ENCODE data around the gene LHFPL2.

LHFPL2 gene

DNA sequence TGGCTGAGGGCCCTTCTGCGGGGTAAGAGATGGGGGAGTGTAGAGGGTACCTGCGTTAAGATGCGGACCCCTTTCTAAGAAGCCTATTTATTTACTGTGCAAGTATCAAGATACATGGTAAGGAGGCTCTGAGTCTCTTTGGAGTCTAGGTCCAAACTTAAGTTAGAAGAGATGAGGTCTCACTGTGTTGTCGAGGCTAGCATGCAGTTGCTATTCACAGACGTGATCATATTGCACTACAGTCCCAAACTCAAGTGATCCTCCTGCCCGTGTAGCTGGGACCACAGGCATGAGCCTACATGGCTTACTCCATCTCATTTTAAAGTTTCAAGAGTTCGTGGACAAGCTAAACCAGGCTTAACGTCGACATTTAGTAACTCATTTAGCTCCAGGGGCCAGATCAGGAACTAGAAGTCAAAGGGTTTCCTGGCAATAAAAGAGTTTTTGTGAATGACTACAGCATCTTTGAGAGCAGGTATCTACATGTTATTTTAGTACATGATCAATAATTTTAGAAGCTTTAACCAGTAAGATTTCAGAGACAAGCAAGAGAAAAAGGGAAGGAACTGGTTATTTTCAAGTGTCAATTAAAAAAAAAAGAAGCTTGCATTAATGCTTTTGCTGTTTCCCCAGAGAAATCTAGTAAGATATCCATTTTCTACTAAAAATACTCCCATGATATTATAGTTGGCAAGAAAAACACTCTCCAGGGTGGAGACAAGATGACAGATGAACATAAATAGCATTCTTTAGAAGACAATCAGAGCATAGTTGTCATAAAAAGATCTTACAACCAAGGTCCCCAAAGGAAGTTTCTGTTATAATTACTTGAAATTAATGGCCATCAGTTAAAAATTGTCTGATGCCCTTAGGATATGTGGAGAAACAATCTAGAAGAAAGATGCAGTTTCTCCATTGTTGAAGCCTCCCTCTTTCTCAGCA, 146.9 kb downstream of the LHFPL2 start:
- peaks cover 39 to 41% of the 10 kb centered on the region in 2 experiments for H3K4me1 ChIP-seq (ENCODE audit: control insufficient read depth in 1 of 2, insufficient read depth in 1 of 2, low read depth in 1 of 2, low read length in 1 of 2)
- peak overlapping the region in 1 of 2 experiments; percentile 17 for H3K4me3 ChIP-seq (ENCODE audit: low read depth in 1 of 2, low read length in 1 of 2)
- peak overlapping the region; percentile 70 for H3K27ac ChIP-seq
- no peaks in the 10 kb centered on the region for H3K9me3 ChIP-seq
- H3K27me3 ChIP-seq, result no peaks in the 10 kb centered on the region
- no peak for TF ChIP-seq CTCF (IDR thresholded peaks at IDR 0.05)
- no peaks in the 10 kb centered on the region for H3K36me3 ChIP-seq

GRCh38 chr5:78500871-78501270, 147.7 kb downstream of the LHFPL2 start:
- H3K4me3 ChIP-seq (ENCODE audit: low read depth in 1 of 2, low read length in 1 of 2), result peak overlapping the region in 1 of 2 experiments; percentile 17
- peak overlapping the region; percentile 70 for H3K27ac ChIP-seq
- TF ChIP-seq CTCF (IDR thresholded peaks at IDR 0.05), result no peak
- no peaks in the 10 kb centered on the region for H3K27me3 ChIP-seq
- H3K9me3 ChIP-seq, result no peaks in the 10 kb centered on the region
- no peaks in the 10 kb centered on the region for H3K36me3 ChIP-seq
- H3K4me1 ChIP-seq (ENCODE audit: control insufficient read depth in 1 of 2, insufficient read depth in 1 of 2, low read depth in 1 of 2, low read length in 1 of 2), result peaks cover 47 to 48% of the 10 kb centered on the region in 2 experiments

DNA sequence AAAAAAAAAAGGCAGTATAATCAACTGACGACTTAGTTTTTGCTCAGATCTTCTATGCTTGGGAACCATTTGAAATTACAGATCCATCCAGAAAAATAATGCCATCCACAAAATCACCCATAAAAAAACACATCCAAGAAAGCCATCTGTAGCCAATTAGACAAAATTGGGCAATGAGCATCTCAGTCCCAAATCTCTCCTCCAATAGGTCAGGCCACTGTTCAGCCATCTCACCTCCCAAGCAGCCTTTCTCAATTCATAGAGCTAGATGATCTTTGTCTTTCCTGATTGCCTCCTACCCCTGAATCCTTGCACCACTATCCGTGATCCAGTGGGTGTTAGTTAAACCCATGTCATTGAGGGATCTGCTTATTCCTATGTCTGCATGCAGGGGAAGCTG, 148.5 kb downstream of the LHFPL2 start:
- no peaks in the 10 kb centered on the region for H3K9me3 ChIP-seq
- no peak for TF ChIP-seq CTCF (IDR thresholded peaks at IDR 0.05)
- H3K36me3 ChIP-seq, result no peaks in the 10 kb centered on the region
- H3K27ac ChIP-seq, result peak overlapping the region; percentile 70
- H3K27me3 ChIP-seq, result no peaks in the 10 kb centered on the region
- H3K4me1 ChIP-seq (ENCODE audit: control insufficient read depth in 1 of 2, insufficient read depth in 1 of 2, low read depth in 1 of 2, low read length in 1 of 2), result peaks cover 52% of the 10 kb centered on the region in 2 experiments
- no peak overlapping the region for H3K4me3 ChIP-seq (ENCODE audit: low read depth in 1 of 2, low read length in 1 of 2)

DNA sequence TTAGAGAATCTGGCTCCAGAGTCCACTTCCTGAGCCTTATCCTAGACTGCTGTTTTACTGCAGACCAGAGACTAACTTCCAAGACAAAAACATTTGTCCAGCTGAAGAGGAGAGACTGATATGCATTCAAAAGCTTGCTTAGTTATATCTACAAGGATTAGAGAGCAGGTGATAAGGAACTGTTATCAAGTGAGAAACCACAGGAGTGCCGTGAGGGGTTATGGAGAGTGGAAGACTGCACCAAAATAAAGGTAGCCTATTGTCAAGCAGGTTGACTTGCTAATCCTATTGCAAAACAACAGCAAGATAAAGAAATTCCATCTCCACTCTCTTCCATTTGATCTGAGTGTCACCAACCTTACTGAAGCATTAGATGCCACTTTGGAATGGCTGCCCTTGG, 149.1 kb downstream of the LHFPL2 start:
- H3K9me3 ChIP-seq, result no peaks in the 10 kb centered on the region
- H3K4me1 ChIP-seq (ENCODE audit: control insufficient read depth in 1 of 2, insufficient read depth in 1 of 2, low read depth in 1 of 2, low read length in 1 of 2), result peaks cover 52% of the 10 kb centered on the region in 2 experiments

More for the DNA sequence above, 149.1 kb downstream of the LHFPL2 start:
- Histone ChIP-seq H3K27ac (no peak overlapping the region), H3K27me3 (no peaks in the 10 kb centered on the region), H3K4me3 (ENCODE audit: low read depth in 1 of 2, low read length in 1 of 2) (no peak overlapping the region), H3K36me3 (no peaks in the 10 kb centered on the region)
- TF ChIP-seq CTCF (IDR thresholded peaks at IDR 0.05), result no peak
